HEK293 (cell line): Measurements from ENCODE around the gene MAP4K4.

Source experiments
- CTCF ChIA-PET: fragments of 350-600 bp; formaldehyde crosslinking; extraction: SDS; loops from one replicate; lab custom pipeline; 2021; ENCODE audit warnings: antibody characterized with exemption; lab: Yijun Ruan, JAX
- POLR2A ChIA-PET: fragments of 300-600 bp; formaldehyde crosslinking; extraction: SDS; loops from one replicate; lab custom pipeline; 2020; ENCODE audit warnings: antibody characterized with exemption, inconsistent platforms; lab: Yijun Ruan, JAX
- H3K27ac ChIP-seq: fragments of 200-500 bp; sonication (Bioruptor generic); 2 replicates; pipeline ENCODE4 v1.5.1; 2014; ENCODE audit warnings: low read depth, low read length, control low read depth, inconsistent platforms; ENCODE audit errors: extremely low read depth
- H3K36me3 ChIP-seq, 2 experiments: fragments of 200-500 bp in 1 of 2; sonication (Bioruptor generic) in 1 of 2; 1 replicate in 1 of 2; 2 replicates in 1 of 2; pipeline ENCODE4 v1.5.1; 2014 to 2017; ENCODE audit warnings: inconsistent platforms in 2 of 2, low read length in 2 of 2; ENCODE audit not compliant: control insufficient read depth in 2 of 2, insufficient read depth in 1 of 2
- H3K4me1 ChIP-seq: fragments of 200-500 bp; sonication (Bioruptor generic); 2 replicates; pipeline ENCODE4 v1.5.1; 2014; ENCODE audit warnings: mild to moderate bottlenecking, low read length, inconsistent platforms; ENCODE audit not compliant: control insufficient read depth, insufficient read depth
- H3K4me3 ChIP-seq: 2 replicates; pipeline ENCODE4 v1.5.1; 2011; ENCODE audit warnings: low read depth, mild to moderate bottlenecking, control low read depth, low read length, moderate library complexity
- H3K9me3 ChIP-seq: fragments of 200-500 bp; sonication (Bioruptor generic); 2 replicates; pipeline ENCODE4 v1.5.1; 2014; ENCODE audit warnings: low read depth, low read length, inconsistent platforms; ENCODE audit not compliant: control insufficient read depth, insufficient read depth
- PRDM10 ChIP-seq: fragments of 450-650 bp; formaldehyde crosslinking; IDR thresholded peaks from 2 replicates; pipeline ENCODE4 v1.5.1; 2016; ENCODE audit warnings: missing biosample characterization, missing genetic modification characterization
- ZNF169 ChIP-seq: fragments of 450-650 bp; formaldehyde crosslinking; IDR thresholded peaks from 2 replicates; pipeline ENCODE4 v1.5.1; 2016; ENCODE audit warnings: missing biosample characterization, missing genetic modification characterization
- ZNF24 ChIP-seq: fragments of 450-650 bp; formaldehyde crosslinking; IDR thresholded peaks from 2 replicates; pipeline ENCODE4 v1.5.1; 2016; ENCODE audit warnings: missing biosample characterization, missing genetic modification characterization
- ZNF26 ChIP-seq: fragments of 450-650 bp; formaldehyde crosslinking; IDR thresholded peaks from 2 replicates; pipeline ENCODE4 v1.5.1; 2016; ENCODE audit warnings: missing biosample characterization, missing genetic modification characterization
- ZNF398 ChIP-seq: fragments of 450-650 bp; formaldehyde crosslinking; IDR thresholded peaks from 2 replicates; pipeline ENCODE4 v1.5.1; 2017; ENCODE audit warnings: missing biosample characterization, missing genetic modification characterization
- ZNF529 ChIP-seq: fragments of 450-650 bp; formaldehyde crosslinking; IDR thresholded peaks from 2 replicates; pipeline ENCODE4 v1.5.1; 2017; ENCODE audit warnings: missing genetic modification characterization, missing biosample characterization; ENCODE audit not compliant: insufficient replicate concordance
- ZNF610 ChIP-seq: fragments of 450-650 bp; formaldehyde crosslinking; IDR thresholded peaks from 2 replicates; pipeline ENCODE4 v1.5.1; 2016; ENCODE audit warnings: missing biosample characterization, missing genetic modification characterization, borderline replicate concordance
- ZNF629 ChIP-seq: fragments of 450-650 bp; formaldehyde crosslinking; IDR thresholded peaks from 2 replicates; pipeline ENCODE4 v1.5.1; 2017; ENCODE audit warnings: missing biosample characterization, missing genetic modification characterization
- ZNF639 ChIP-seq: fragments of 450-650 bp; formaldehyde crosslinking; IDR thresholded peaks from 2 replicates; pipeline ENCODE4 v1.5.1; 2016; ENCODE audit warnings: missing biosample characterization, missing genetic modification characterization
- ZNF645 ChIP-seq: fragments of 450-650 bp; formaldehyde crosslinking; IDR thresholded peaks from 2 replicates; pipeline ENCODE4; 2016; ENCODE audit warnings: missing biosample characterization, missing genetic modification characterization
- ZNF677 ChIP-seq: fragments of 450-650 bp; IDR thresholded peaks from 2 replicates; pipeline ENCODE4 v1.5.0; 2018; ENCODE audit warnings: missing biosample characterization, mild to moderate bottlenecking, missing genetic modification characterization, moderate library complexity
- ZNF704 ChIP-seq: fragments of 450-650 bp; formaldehyde crosslinking; IDR thresholded peaks from 2 replicates; pipeline ENCODE4 v1.5.1; 2016; ENCODE audit warnings: missing biosample characterization, missing genetic modification characterization
- ZSCAN18 ChIP-seq: fragments of 450-650 bp; formaldehyde crosslinking; IDR thresholded peaks from 2 replicates; pipeline ENCODE4 v1.5.1; 2016; ENCODE audit warnings: missing biosample characterization, missing genetic modification characterization

The MAP4K4 gene

GRCh38 chr2:101817481-101817880 lies 120.0 kb downstream of the MAP4K4 start:
- H3K4me1 ChIP-seq: peaks cover 11% of the 10 kb centered on the region
- no peak overlapping the region for H3K4me3 ChIP-seq
- ChIA-PET POLR2A (no interaction called here), CTCF (interaction anchor here (1.2 kb wide), 1 partner anchor 50 kb away, joined by 3 read pairs; no protein-coding TSS in a partner anchor)
- H3K36me3 ChIP-seq: no peaks in the 10 kb centered on the region
- H3K27ac ChIP-seq: no peak overlapping the region
- TF ChIP-seq ZNF529 (tag by site-specific recombination) (no peak), ZNF629 (no peak), ZSCAN18 (no peak), ZNF704 (no peak), ZNF677 (no peak), ZNF639 (tag by site-specific recombination) (no peak), ZNF24 (no peak), ZNF26 (tag by site-specific recombination) (no peak), PRDM10 (tag by site-specific recombination) (no peak), ZNF610 (tag by site-specific recombination) (no peak), ZNF645 (tag by site-specific recombination) (no peak), ZNF169 (tag by site-specific recombination) (no peak), ZNF398 (tag by site-specific recombination) (no peak)
- H3K9me3 ChIP-seq: no peaks in the 10 kb centered on the region
